ENCODE data around the gene LNX2.
A peak's percentile ranks its signal among the peaks of the same experiment; 100 is the strongest.
"Not testable (repeated sequence)": the region's sequence is repeated elsewhere in the genome, so short reads cannot be mapped to it uniquely, and the experiment has no call there.

LNX2 gene

DNA sequence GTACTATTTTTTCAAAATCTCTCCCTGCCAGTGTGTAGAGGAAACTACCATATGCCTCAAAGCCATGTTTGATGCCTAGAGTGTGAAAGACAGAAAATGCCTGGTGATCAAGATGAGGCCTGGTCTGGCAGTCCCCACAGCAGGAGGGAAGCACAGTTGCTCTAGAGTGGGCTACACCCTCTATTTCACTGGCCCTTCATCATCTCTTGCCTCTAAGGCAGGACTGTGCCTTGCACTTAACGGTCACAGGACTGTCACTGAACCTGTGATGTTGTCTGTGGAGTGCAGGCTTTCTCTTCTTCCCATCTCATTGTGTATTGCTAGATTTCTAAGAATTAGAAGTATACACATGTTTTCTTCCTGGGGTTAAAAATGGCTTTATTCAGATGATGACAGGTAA lies 17.7 kb upstream of the LNX2 start:
- no peak for DNase-seq (ENCODE audit: low read depth in 2 of 2, low spot score in 1 of 2)

DNA sequence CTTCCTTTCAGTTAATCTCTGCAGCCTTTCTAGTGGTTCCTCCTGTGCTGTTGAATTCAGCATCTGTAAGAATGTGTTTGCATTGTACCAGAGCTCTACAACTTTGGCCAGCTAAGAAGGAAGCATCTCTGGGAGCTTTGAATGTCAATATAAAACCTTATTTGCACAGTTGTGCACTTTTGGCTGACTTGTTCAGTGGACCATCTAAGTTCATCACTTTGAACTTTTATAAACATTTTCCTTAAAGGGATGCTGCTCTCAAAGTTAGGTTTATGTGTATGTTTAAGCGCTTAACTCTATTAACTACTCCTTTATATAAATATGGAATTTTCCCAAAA lies 16.9 kb upstream of the LNX2 start:
- DNase-seq (ENCODE audit: low read depth in 2 of 2, low spot score in 1 of 2) = no peak

DNA sequence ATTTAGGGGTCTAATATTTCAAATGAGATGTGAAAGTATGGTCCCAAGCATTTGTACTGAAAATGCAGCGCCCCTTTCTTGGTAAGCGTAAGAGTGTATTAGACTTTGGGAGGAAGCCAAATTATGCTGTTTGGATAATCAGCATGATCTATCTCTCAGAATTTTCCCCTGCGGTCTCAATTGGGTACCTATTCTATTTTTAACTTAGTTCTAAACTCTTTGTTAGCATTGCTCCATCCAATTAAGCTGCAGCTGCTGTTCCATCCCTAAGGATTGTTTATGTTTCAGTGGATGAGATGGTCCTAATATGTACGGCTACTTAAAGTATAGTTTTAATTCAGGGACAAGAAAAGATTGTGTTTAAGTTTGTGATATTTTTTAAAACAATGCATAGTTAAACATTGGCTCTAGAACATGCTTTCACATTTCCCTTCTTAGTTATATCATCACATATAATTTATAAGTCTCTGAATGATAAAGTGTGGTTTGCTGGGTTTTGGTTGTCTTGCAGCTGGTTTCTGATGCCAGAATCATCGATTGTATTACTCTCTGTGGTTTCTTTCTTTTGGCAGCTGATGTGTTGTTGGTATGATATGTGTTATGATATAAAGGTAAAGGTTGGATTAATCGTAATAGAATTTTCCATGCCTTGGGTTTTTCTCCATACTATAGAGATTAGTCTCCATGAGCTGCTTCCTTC lies 16.4 kb upstream of the LNX2 start:
- DNase-seq (ENCODE audit: low read depth in 2 of 2, low spot score in 1 of 2) = no peak

DNA sequence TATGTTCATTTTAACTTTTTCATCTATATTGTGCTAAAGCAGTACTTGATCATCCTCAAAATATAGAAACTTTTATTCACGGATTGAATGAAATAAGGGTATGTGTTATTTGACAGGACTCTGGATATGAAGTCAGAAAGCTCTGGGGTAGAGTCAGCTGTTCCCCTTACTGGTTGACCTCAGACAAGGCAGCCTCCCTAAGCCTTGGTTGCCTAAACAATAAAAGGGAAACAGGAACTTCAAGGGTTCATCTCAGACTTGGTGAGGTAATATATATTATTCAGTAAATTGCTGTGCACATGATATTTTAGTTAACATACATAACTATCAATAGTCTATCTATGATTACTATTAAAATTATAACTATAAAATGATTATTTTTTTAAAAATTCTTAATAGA lies 14.9 kb upstream of the LNX2 start:
- DNase-seq (ENCODE audit: low read depth in 2 of 2, low spot score in 1 of 2) = no peak

DNA sequence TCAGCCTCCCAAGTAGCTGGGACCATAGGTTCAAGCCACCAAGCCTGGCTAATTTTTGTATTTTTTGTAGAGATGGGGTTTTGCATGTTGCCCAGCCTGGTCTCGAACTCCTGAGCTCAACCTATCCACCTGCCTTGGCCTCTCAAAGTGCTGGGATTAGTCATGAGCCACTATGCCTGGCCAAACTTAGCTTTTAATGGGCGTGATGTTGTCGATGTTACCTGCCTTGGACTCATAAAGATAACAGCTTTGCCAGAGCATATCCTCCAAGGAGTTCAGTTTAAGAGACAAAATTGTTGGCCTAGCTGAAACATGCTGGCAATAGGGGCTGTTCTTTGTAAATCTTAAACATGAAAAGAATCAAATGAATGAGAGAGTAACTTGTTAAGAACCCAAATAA lies 14.5 kb upstream of the LNX2 start:
- DNase-seq (ENCODE audit: low read depth in 2 of 2, low spot score in 1 of 2) = no peak

DNA sequence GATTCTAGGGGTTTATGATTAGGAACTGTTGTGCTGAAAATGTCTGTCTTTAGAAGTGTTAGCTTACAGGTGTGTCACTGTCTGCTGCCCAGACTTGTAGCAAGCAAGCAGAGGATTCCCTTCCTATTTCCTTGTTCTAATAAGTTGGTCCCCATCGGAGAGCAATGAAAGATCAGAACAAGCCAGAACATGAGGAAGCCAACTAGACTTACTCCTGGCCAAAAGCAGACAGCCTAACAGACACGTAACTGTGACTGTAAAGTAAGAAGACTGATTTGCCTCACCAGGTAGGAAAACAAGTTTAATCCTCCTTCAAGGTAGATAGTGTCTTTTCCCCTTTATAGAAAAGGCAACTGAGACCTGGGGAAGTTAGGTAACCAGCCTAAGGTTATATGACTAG lies 13.9 kb upstream of the LNX2 start:
- DNase-seq (ENCODE audit: low read depth in 2 of 2, low spot score in 1 of 2) = no peak

DNA sequence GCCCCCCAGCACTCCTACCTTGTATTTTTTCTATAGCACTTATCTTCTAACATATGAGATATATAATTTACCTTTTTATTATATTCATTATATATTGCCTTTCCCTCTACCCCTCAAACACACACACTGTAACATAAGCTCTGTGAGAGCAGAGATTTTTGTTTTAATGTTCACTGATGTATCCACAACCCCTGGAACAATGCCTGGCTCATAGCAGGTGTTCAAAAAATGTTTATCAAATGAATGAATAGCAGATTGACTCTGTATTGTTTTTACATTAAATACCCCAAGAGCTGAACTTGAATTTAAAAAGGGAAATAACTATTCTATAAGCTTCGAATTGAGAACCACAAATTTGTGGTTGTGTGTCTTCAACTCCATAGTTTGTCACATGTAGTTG lies 12.3 kb upstream of the LNX2 start:
- no peak for DNase-seq (ENCODE audit: low read depth in 2 of 2, low spot score in 1 of 2)

DNA sequence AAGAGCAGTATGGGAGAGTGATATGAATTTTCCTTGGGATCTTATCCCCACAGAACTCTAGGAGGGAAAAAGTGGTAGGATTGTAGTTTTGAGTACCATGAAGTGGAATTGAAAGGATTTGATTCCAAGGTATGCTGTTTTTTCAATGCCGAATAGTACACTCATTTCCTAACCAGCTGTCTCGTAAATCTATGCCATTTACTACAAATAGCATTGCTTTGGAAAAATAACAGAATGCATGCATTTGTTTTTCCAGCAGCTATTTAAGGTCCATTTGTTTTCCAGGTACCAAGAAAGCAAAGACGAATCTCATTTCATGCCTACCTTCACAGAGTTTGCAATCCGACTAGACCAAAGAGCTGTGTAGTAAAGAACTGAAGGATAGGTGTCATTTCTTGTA lies 11.9 kb upstream of the LNX2 start:
- no peak for DNase-seq (ENCODE audit: low read depth in 2 of 2, low spot score in 1 of 2)

DNA sequence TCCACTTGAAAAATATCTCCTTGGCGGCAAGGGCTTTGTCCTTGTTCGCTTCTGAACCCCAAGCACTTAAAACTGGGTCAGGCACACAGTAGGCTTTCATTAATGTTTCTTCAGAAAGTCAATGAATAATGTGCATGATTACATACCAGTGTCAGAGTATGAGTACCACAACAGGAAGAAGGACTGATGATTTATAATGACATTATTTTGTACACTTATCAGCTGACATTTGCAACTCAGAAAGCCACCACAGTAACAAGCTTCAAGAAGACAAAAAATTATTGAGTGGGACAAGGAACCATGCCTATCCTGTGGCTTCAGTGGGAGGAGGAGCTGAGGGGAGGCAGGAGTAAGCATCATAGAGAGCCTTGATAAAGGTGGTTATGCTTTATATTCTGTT lies 11.3 kb upstream of the LNX2 start:
- no peak for DNase-seq (ENCODE audit: low read depth in 2 of 2, low spot score in 1 of 2)

DNA sequence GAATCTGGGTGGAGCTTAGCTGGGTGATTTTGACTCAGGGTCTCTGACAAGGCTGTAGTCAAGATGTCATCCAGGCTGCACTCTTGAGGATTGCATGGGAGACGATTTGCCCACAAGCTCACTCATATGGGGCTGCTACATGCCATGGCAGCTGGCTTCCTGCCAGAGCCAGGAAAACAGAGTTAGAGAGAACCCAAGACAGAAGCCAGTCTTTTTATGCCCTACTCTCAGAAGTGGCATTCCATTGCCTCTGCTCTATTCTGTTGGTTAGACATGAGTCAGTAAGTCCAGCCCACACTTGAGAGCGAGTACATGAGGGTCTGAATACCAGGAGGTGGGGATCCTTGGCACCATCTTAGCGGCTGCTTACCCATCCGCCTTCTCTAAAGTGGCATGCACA lies 10.8 kb upstream of the LNX2 start:
- no peak for DNase-seq (ENCODE audit: low read depth in 2 of 2, low spot score in 1 of 2)

DNA sequence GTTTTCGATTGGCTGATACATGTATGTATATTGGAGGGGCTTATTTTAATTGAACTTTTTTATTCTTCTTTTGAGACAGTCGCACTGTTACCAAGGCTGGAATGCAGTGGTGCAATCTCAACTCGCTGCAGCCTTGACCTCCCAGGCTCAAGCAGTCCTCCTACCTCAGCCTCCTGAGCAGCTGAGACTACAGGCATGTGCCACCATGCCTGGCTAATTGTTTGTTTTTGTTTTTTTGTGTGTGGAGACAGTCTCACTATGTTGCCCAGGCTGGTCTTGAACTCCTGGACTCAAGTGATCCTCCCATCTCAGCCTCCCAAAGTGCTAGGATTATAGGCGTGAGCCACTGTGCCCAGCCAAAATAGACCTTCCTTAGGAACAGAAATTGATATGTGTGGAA lies 8.4 kb upstream of the LNX2 start:
- DNase-seq (ENCODE audit: low read depth in 2 of 2, low spot score in 1 of 2) = not testable (repeated sequence)

DNA sequence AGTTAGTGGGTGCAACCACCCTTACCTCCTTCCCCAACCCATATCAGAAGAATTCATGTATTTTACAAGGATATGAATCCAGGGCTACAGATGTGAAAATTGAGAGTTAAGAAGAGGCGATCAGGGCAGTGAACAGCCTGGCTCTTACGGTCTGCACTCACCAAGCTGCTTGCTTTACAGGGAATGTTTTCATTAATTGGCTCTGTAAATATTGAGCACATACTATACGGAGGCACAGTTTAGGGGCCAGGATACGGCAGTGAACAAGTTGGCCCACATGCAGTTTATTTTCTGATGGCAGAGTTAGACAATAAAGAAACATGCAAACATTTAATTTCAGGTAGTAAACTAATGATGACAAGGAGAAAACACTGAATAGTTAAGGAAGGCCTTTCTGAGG lies 7.8 kb upstream of the LNX2 start:
- DNase-seq (ENCODE audit: low read depth in 2 of 2, low spot score in 1 of 2) = no peak

DNA sequence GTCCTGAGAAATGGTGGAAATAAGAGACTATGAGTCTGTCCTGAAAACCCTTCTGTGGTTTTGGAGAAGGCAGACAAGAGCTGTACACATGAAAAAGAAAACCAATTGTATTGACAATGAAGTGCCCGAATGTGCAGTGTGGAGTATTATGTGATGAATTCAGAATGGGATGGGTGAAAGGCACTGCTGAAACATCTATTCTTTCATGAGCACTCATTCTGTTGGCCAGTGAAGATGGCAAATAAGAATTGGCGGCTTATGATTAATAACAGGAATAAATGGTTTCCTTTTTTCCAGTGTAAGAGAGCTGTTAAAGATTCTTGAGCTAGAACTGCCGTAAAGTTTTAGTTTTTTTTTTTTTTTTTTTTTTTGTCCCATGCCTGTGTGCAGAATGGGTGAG lies 7.1 kb upstream of the LNX2 start:
- no peak for DNase-seq (ENCODE audit: low read depth in 2 of 2, low spot score in 1 of 2)

DNA sequence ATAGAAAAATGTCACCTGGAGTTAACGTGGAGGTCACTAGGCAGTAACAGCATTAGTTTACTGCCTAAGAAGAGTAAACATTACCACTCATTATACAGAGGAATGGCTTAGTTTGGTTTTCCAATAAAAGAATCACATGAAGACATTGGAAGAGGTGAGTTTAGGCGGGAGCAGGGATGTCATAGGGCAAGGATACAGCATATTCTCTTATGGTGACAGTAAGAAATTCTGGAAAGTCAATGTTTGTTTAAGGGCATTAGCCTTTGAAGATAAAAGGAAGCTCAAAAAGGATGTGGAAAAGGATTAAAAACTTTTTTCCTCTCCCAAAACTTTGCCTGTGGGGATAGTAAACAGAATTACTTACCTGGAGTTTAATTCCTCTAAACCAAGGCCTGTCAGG lies 5.5 kb upstream of the LNX2 start:
- no peak for DNase-seq (ENCODE audit: low read depth in 2 of 2, low spot score in 1 of 2)

DNA sequence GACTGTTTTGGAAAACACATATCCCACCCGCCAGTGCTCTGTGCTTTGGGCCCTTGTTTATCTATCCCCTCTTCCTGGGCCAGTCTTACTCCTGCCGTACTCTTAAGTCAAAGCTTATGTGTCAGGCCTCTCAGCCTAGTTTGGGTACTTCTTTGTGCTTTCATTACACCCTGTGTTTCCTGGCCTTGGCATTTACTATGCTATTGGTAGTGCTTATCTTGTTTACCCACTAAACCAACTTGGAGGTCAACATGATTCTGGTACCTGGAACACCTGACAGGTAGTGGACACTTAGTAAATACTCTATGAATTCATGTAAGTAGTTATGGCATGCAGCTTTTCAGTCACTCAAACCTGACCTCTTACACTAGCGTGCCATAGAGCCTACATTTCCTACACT lies 3.7 kb upstream of the LNX2 start:
- no peak for DNase-seq (ENCODE audit: low read depth in 2 of 2, low spot score in 1 of 2)

DNA sequence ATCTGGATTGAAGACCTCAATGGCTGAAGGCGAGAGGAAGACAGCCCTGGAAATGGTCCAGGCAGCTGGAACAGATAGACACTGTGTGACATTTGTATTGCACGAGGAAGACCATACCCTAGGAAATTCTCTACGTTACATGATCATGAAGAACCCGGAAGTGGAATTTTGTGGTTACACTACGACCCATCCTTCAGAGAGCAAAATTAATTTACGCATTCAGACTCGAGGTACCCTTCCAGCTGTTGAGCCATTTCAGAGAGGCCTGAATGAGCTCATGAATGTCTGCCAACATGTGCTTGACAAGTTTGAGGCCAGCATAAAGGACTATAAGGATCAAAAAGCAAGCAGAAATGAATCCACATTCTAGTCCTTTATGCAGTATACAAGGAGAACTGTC lies 2.6 kb upstream of the LNX2 start:
- DNase-seq (ENCODE audit: low read depth in 2 of 2, low spot score in 1 of 2) = no peak

DNA sequence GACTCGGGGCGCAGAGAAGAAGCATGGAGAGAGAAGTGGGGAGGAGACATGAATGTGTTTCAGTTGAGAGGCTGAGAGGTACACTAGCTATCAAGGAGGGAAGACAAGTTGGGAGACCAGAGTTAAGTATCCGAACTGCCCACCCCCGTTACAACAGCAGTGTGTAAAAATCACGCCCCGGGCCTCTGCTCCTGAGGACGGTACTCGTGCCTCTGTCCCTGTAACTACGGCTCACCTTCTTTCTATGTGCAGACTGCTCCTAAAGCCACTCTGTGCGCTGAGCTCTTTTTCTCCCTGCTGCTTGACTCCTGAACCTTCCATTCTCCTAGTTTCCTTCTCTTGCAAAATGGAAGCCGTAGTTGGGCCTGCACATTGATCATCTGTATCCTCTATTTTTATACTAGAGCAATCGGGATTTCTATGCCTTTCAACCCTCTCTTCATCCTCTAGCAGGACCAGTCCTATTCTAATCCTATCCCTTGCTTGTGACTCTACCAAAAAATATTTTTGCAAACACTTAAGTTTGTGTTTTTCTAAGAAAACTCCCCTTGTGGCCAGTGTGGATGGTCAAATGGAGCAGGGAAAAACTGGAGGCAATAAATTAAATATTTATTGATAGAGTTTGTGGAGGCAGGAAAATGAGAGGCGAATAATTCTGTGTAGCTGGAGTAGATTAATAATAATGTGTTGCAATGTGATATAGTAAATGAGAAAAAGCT lies 1.9 kb upstream of the LNX2 start:
- DNase-seq (ENCODE audit: low read depth in 2 of 2, low spot score in 1 of 2) = no peak

DNA sequence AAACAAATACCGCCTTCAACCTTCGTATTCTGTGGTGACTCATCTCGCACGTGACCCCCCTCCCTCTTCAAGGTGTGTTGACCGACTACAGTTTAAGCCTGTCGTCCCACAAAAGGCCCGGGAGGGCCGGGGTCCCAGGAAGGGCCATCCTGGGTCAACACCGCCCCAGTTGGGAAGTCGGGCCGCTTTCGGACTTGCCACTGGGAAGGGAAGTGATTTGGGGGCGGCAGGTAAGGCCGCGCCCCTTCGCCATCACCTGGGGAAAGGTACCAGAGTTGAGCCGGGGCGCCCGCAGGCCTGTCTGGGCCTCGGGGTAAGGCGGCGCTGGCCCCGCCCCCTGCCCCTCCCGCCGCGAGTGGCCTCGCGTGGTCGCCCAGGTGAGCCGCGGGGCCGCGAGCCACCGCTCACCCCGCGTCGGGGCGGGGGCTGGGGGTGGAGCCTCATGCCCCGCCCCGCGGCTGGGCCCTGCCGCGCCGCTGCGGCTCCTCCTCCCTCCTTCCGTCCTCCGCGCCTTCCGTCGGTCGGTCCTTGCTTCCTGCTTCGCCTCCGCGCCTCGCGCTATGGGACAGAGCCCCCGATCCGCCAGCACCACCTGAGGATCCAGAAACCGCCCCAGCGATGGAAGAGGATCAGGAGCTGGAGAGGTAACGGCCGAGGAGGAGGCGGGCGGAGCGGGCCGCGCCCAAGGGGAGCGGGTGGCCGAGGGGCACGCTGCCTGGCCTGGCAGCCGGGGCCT lies 1.2 kb upstream of the LNX2 start, which contains the start of gene POLR1D:
Gene POLR1D (plus strand): TSS at position 527 of the 736 bp plus-strand sequence. CDS start 92 bp downstream, at position 619.
- DNase-seq (ENCODE audit: low read depth in 2 of 2, low spot score in 1 of 2) = peak; percentile 60 to 68

DNA sequence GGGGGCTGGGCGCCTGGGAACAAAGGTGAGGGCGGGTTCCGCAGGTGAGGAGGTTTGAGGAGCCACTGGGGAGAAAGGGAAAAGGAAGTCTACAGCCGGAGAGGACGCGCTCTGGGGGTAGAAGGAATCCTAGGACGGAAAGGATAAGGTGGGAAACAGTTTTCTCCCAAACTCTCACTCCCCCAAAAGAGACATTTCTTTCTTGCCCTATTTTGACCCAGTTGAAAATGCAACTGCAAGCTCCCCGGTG lies 712 bp upstream of the LNX2 start:
- DNase-seq (ENCODE audit: low read depth in 2 of 2, low spot score in 1 of 2) = no peak

DNA sequence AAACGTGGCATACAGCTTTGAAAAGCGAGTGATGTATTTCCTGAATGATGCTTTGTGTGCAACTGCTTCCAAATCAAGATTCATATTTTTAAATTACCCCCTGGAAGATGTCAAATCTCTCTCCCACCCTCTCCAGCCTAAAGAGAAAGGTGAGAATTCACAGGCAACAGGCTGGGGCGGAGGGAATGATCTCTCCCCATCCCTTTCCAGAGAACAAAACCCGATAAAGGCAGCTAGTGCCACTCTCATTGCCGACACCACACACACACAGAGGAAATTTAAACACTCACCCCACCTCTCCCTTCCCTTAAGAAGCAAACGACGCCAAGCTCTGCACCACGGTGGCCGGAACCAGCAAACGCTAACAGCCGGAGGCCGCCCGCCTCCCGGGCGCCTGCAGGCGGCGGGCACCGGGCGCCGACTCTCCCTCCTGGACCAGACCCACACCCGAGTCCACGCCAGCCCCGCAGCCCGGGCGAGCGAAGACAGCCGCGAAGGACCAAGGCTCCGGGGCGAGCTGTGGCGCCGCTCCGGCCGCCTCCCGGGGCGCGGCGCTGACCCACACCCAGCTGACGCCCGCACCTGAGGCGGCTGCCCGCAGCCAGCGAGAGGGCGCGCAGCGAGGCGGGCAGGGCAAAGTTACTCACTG lies 477 bp downstream of the LNX2 start:
- DNase-seq (ENCODE audit: low read depth in 2 of 2, low spot score in 1 of 2) = no peak

DNA sequence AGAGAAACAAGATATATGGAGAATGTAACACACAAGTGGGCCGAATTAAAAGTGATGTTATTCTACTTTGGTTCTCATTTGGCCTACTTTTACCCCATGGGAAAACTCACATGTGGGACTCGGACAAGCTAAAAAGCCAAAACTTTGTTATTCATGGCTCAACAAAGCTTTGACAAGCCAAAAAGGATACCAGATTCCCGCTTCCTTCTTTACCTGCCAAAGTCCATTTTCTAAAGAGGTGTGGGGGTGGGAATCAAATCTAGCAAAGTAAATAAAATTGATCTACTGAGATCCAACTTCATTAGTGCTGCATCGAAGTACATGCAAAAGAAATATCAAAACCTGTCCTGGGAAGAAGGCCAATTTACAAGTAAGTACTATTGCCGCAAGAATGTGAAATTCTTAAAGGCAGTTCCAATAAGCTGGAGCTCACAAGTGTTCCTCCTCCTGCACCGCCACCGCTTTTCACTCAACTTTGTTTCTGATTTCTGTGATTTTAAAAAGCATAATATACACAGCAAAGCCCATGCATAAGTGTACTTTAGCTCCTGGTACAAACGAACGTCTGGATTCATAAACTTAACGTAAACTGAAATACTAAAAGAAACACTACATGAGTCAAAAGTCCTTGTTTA lies 1.1 kb downstream of the LNX2 start:
- DNase-seq (ENCODE audit: low read depth in 2 of 2, low spot score in 1 of 2) = no peak

DNA sequence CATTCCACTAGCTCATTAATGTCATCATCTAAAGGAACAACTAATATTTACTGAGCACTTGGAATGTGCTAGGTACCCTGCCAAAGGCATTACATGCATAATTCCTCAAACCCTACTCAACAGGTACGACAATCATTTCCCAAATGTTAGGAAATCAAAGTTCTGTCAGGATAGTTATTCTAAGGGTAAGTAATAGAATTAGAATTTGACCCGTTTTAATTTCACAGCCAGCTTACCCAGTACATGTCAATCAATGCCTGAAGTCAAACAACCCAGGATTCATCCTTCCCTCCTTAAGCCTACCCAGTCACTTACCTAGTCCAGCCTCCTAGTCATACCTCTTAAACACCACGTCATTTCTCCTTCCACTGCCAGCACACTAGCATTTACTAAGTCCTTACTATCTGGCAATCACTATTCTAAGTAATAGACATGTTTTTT lies 2.4 kb downstream of the LNX2 start:
- no peak for DNase-seq (ENCODE audit: low read depth in 2 of 2, low spot score in 1 of 2)

Measured in stimulated activated CD8-positive, alpha-beta memory T cell treated with anti-CD3 and anti-CD28 coated beads, Interleukin-4, amount 100 ng/mL, for 4 hours (primary cell).